Fibroblast of lung (primary cell): ENCODE results near the gene AFTPH.

Source experiments
- EZH2 ChIP-seq: IDR thresholded peaks from 2 replicates; pipeline ENCODE4 v1.5.1; 2012; ENCODE audit warnings: low read length, control low read depth, mild to moderate bottlenecking; ENCODE audit errors: missing control alignments
- TF ChIP-seq, protein P1 (sequence below), 2 donors: IDR thresholded peaks in 1 of 2; conservative IDR thresholded peaks in 1 of 2; 1 replicate in 1 of 2; 2 replicates in 1 of 2; pipeline ENCODE4 v1.5.1; 2011 to 2012; ENCODE audit warnings: low read length in 2 of 2, control low read depth in 1 of 2, inconsistent platforms in 1 of 2, low read depth in 1 of 2, mild to moderate bottlenecking in 1 of 2

DNA sequence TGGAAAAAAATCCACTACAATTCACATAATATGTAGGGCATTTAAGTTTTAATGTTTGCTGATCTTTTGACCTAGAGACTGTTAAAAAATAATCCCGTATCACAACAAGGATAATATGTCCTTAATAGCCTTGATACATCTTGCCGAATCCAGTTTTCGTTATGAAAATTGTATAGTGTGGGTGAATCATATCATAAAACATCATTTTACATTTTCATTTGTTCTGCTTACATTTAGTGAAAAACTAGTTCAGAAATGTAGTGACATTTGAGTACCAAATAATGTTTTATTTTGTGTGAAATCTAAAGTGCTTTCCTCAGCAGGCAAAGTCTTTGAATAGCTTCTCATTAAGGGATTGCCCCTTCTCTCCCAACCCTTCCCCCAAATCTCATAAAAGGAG is 1.9 kb downstream of the AFTPH start:
- TF ChIP-seq, protein P1, sequence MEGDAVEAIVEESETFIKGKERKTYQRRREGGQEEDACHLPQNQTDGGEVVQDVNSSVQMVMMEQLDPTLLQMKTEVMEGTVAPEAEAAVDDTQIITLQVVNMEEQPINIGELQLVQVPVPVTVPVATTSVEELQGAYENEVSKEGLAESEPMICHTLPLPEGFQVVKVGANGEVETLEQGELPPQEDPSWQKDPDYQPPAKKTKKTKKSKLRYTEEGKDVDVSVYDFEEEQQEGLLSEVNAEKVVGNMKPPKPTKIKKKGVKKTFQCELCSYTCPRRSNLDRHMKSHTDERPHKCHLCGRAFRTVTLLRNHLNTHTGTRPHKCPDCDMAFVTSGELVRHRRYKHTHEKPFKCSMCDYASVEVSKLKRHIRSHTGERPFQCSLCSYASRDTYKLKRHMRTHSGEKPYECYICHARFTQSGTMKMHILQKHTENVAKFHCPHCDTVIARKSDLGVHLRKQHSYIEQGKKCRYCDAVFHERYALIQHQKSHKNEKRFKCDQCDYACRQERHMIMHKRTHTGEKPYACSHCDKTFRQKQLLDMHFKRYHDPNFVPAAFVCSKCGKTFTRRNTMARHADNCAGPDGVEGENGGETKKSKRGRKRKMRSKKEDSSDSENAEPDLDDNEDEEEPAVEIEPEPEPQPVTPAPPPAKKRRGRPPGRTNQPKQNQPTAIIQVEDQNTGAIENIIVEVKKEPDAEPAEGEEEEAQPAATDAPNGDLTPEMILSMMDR (conservative IDR thresholded peaks at IDR 0.05 in 1 of 2, IDR thresholded peaks at IDR 0.05 in 1 of 2; ENCODE audit: low read depth in 1 of 2, low read length in 2 of 2): no peak
- no peak for TF ChIP-seq EZH2
